ENCODE measurements around the gene MRPL24. TPM values are rescaled to one million over a fixed set of nuclear protein-coding genes. Genes with fewer than 3 reads are reported as not detected.
A peak's percentile ranks its signal among the peaks of the same experiment; 100 is the strongest.

MRPL24 gene
- total RNA-seq, 1 donor from 2014 or later = 41.8 TPM

DNA sequence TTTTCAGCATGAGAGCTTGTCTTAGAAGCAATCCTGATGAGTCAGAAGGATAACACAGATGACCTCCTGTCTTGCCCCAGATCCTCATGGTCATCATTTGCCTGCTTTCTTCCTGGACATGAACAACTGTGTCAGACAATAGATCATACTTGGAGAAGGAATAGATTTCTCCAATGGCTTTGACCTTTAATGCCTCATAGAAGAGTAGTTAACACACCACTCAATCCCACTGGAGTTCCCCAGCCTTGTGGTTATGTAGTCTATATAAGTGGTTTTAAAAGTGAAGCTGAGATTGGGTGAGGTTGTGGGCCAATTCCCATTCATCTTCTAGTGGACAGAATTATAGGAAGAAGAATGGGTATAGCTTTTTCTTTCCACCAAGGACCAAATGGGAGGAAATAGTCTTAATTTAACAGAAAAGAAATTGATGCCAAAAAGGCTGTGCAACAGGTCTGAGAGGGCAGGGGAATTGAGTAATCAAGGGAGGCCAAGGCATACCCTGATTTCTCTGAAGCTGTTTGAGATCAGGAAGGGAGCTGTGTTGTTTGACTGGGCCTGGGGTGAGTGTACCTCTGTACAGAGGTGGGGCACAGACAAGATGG is 40.8 kb upstream of the MRPL24 start:
- Histone ChIP-seq H3K9me3 (no peaks in the 10 kb centered on the region), H3K4me1 (peaks cover 17% of the 10 kb centered on the region), H3K27me3 (no peaks in the 10 kb centered on the region), H3K27ac (no peak overlapping the region), H3K4me3 (no peak overlapping the region), H3K36me3 (peaks cover 41% of the 10 kb centered on the region)
- DNase-seq (no peak), ATAC-seq (peak; percentile 45)
- intact Hi-C loops (cut with DNase I) = no loop called here
- TF ChIP-seq, protein P1, sequence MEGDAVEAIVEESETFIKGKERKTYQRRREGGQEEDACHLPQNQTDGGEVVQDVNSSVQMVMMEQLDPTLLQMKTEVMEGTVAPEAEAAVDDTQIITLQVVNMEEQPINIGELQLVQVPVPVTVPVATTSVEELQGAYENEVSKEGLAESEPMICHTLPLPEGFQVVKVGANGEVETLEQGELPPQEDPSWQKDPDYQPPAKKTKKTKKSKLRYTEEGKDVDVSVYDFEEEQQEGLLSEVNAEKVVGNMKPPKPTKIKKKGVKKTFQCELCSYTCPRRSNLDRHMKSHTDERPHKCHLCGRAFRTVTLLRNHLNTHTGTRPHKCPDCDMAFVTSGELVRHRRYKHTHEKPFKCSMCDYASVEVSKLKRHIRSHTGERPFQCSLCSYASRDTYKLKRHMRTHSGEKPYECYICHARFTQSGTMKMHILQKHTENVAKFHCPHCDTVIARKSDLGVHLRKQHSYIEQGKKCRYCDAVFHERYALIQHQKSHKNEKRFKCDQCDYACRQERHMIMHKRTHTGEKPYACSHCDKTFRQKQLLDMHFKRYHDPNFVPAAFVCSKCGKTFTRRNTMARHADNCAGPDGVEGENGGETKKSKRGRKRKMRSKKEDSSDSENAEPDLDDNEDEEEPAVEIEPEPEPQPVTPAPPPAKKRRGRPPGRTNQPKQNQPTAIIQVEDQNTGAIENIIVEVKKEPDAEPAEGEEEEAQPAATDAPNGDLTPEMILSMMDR (IDR thresholded peaks at IDR 0.05) = no peak

DNA sequence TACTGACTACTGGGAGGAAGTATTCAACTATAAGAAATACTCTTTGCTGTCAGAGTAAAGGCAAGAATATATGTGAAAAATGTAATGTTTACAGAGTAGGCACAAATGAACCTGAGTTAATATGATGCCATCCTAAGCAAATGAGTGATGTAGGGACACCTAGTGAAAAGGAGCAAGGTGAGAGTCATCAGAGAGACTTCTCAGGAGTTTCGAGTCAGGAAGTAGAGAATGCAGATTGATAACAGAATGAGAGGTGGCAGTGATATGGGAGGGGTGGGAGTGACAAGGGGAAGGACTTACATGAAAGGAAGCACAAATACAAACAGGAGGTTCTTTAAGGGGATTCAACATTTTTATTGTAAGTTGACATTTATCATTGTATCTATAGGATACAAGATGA is 36.7 kb upstream of the MRPL24 start:
- DNase-seq = no peak
- peaks cover 22% of the 10 kb centered on the region for H3K4me1 ChIP-seq
- H3K27me3 ChIP-seq = no peaks in the 10 kb centered on the region
- H3K27ac ChIP-seq = no peak overlapping the region
- H3K36me3 ChIP-seq = peaks cover 6% of the 10 kb centered on the region
- TF ChIP-seq, protein P1 (IDR thresholded peaks at IDR 0.05) = no peak
- intact Hi-C loops (cut with DNase I) = no loop called here
- ATAC-seq = no peak
- no peak overlapping the region for H3K4me3 ChIP-seq
- no peaks in the 10 kb centered on the region for H3K9me3 ChIP-seq

DNA sequence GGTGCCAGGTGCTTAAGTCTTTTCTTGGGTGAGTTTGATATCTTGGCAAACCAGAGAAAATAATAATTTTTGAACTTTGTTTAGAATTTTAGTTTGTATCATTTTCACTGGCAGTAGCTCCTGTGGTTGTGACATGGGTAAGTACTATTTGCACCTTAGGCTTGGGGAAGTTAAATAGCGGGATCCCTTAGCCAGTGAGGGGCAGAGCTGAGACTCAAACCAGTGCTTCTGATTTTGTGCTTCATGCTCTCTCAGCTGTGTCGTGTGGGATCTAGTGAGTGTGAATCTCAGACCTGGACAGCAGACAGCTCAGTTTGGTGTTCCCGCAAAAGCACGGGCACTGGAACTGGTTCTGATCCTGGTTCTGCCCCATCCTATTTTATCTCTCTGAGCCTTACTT is 36.1 kb upstream of the MRPL24 start:
- Histone ChIP-seq H3K27me3 (no peaks in the 10 kb centered on the region), H3K27ac (no peak overlapping the region), H3K4me1 (peaks cover 22% of the 10 kb centered on the region), H3K9me3 (no peaks in the 10 kb centered on the region), H3K36me3 (no peaks in the 10 kb centered on the region), H3K4me3 (no peak overlapping the region)
- TF ChIP-seq, protein P1 (IDR thresholded peaks at IDR 0.05) = no peak
- ATAC-seq (no peak), DNase-seq (no peak)
- intact Hi-C loops (cut with DNase I) = no loop called here

DNA sequence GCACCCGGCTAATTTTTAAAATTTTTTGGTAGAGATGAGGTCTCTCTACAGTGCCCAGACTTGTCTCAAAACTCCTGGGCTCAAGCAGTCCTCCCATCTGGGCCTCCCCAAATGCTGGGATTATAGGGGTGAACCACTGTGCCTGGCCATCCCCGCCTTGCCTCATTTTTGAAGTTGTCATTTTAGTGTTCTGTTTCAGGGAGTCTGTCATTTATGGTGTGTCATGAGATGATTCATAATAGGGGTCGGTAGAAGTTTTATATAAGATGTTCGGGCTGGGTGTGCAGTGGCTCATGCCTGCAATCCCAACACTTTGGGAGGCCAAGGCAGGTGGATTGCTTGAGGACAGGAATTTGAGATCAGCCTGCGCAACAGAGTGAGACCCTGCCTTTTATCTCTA is 34.9 kb upstream of the MRPL24 start:
- TF ChIP-seq, protein P1 (IDR thresholded peaks at IDR 0.05) = no peak

DNA sequence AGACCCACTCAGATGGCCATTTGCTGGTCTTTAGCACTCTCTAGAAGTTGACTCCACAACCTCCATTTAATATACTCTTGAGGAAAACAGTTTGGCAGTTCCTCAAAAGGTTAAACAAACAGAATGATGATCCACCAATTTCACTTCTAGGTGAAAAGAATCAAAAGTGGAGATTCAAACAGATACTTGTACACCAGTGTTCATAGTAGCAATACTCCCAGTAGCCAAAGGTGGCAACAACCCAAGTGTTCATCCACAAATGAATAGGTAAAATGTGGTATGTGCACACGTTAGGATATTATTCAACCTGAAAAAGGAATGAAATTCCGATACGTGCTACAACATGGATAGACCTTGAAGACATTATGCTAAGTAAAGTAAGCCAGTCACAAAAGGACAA is 32.7 kb upstream of the MRPL24 start:
- peaks cover 39% of the 10 kb centered on the region for H3K4me1 ChIP-seq
- peaks cover 18% of the 10 kb centered on the region for H3K36me3 ChIP-seq
- DNase-seq (no peak), ATAC-seq (no peak)
- H3K4me3 ChIP-seq = no peak overlapping the region
- no peak overlapping the region for H3K27ac ChIP-seq
- H3K27me3 ChIP-seq = no peaks in the 10 kb centered on the region
- intact Hi-C loops (cut with DNase I) = no loop called here
- no peaks in the 10 kb centered on the region for H3K9me3 ChIP-seq
- TF ChIP-seq, protein P1 (IDR thresholded peaks at IDR 0.05) = no peak

More for the DNA sequence above, 34.9 kb upstream of the MRPL24 start:
- DNase-seq = no peak
- Histone ChIP-seq H3K9me3 (no peaks in the 10 kb centered on the region), H3K4me1 (peaks cover 23% of the 10 kb centered on the region), H3K27ac (no peak overlapping the region), H3K27me3 (no peaks in the 10 kb centered on the region), H3K36me3 (peaks cover 10% of the 10 kb centered on the region), H3K4me3 (no peak overlapping the region)
- no peak for ATAC-seq
- intact Hi-C loops (cut with DNase I) = no loop called here
